Astrocyte (in vitro differentiated cells and primary cell): ENCODE results near the gene PDZD2. TPM values are rescaled to one million over a fixed set of nuclear protein-coding genes. Genes with fewer than 3 reads are reported as not detected.

Source experiments
- DNase-seq: peaks from one replicate; pipeline ENCODE4 v3.0.0-alpha.2; 2010; ENCODE audit warnings: low read depth
- FAIRE-seq: peaks from 2 replicates; lab custom pipeline; 2011; peaks lifted over from hg19 to GRCh38; lab: Jason Lieb, UNC
- H2AFZ ChIP-seq: 2 replicates; pipeline ENCODE4 v1.6.0; 2012; ENCODE audit warnings: low read depth, low read length, inconsistent platforms
- H3K27ac ChIP-seq: 2 replicates; pipeline ENCODE4 v1.5.1; 2011; ENCODE audit warnings: low read depth, low read length, inconsistent platforms
- H3K27me3 ChIP-seq: 2 replicates; pipeline ENCODE4 v1.6.0; 2011; ENCODE audit warnings: low read length, inconsistent platforms; ENCODE audit not compliant: insufficient read depth
- H3K36me3 ChIP-seq: 2 replicates; pipeline ENCODE4 v1.5.1; 2011; ENCODE audit warnings: low read length, inconsistent platforms; ENCODE audit not compliant: insufficient read depth
- H3K4me1 ChIP-seq: 2 replicates; pipeline ENCODE4 v1.5.1; 2011; ENCODE audit warnings: low read length, inconsistent platforms; ENCODE audit not compliant: insufficient read depth
- H3K4me2 ChIP-seq: 2 replicates; pipeline ENCODE4 v1.6.0; 2012; ENCODE audit warnings: low read length, inconsistent platforms
- H3K4me3 ChIP-seq: 2 replicates; pipeline ENCODE4 v1.5.1; 2011; ENCODE audit warnings: low read depth, mild to moderate bottlenecking, low read length, inconsistent platforms; ENCODE audit not compliant: insufficient read depth
- H3K79me2 ChIP-seq: 2 replicates; pipeline ENCODE4 v1.6.0; 2012; ENCODE audit warnings: mild to moderate bottlenecking, low read length, inconsistent platforms; ENCODE audit not compliant: insufficient read depth
- H3K9ac ChIP-seq: 2 replicates; pipeline ENCODE4 v1.6.0; 2012; ENCODE audit warnings: mild to moderate bottlenecking, low read length, inconsistent platforms
- H3K9me3 ChIP-seq: 2 replicates; pipeline ENCODE4 v1.5.1; 2012; ENCODE audit warnings: low read depth, mild to moderate bottlenecking, low read length, inconsistent platforms; ENCODE audit not compliant: insufficient read depth
- H4K20me1 ChIP-seq: 2 replicates; pipeline ENCODE4 v1.6.0; 2012; ENCODE audit warnings: low read length, inconsistent platforms; ENCODE audit not compliant: insufficient read depth
- H3K27ac Mint-ChIP-seq: one replicate; pipeline ENCODE4 v1.8.0; 2021; ENCODE audit warnings: mild to moderate bottlenecking, mixed read lengths; ENCODE audit not compliant: unreplicated experiment
- H3K27me3 Mint-ChIP-seq: one replicate; pipeline ENCODE4 v1.8.0; 2021; ENCODE audit warnings: low read depth, mixed read lengths; ENCODE audit not compliant: unreplicated experiment
- H3K36me3 Mint-ChIP-seq: one replicate; pipeline ENCODE4 v1.8.0; 2021; ENCODE audit warnings: low read depth, mixed read lengths; ENCODE audit not compliant: unreplicated experiment
- H3K4me1 Mint-ChIP-seq: one replicate; pipeline ENCODE4 v1.8.0; 2021; ENCODE audit warnings: low read depth, mixed read lengths; ENCODE audit not compliant: unreplicated experiment
- H3K4me3 Mint-ChIP-seq: one replicate; pipeline ENCODE4 v1.8.0; 2021; ENCODE audit warnings: mild to moderate bottlenecking, moderate library complexity, mixed read lengths; ENCODE audit not compliant: unreplicated experiment
- H3K9me3 Mint-ChIP-seq: one replicate; pipeline ENCODE4 v1.8.0; 2021; ENCODE audit warnings: mild to moderate bottlenecking, mixed read lengths; ENCODE audit not compliant: unreplicated experiment
- CTCF ChIP-seq: IDR thresholded peaks from 2 replicates; pipeline ENCODE4 v1.5.1; 2011; ENCODE audit warnings: low read depth, mild to moderate bottlenecking, inconsistent platforms, low read length, moderate library complexity; ENCODE audit not compliant: insufficient read depth
- EZH2 ChIP-seq: IDR thresholded peaks from 2 replicates; pipeline ENCODE4 v1.6.1; 2012; ENCODE audit warnings: mild to moderate bottlenecking, low read length, inconsistent platforms; ENCODE audit not compliant: insufficient read depth
- total RNA-seq: library from RNA; stranded (reverse); gene quantifications from 2 replicates; pipeline ENCODE4 v1.2.1, GENCODE V29; 2021

The PDZD2 gene
- total RNA-seq, 1 donor from 2014 or later, result 10.3 TPM

GRCh38 chr5:32153723-32154122 is 514.8 kb downstream of the PDZD2 start:
- FAIRE-seq, result no peak

GRCh38 chr5:32155211-32155610 is 516.3 kb downstream of the PDZD2 start:
- Mint-ChIP-seq H3K4me1 (peaks cover 13% of the 10 kb centered on the region), H3K4me3 (no peak overlapping the region), H3K27me3 (no peaks in the 10 kb centered on the region), H3K36me3 (no peaks in the 10 kb centered on the region), H3K27ac (no peak overlapping the region), H3K9me3 (no peaks in the 10 kb centered on the region)
- DNase-seq (no peak), FAIRE-seq (no peak)
- H3K9me3 ChIP-seq, result no peaks in the 10 kb centered on the region
- no peaks in the 10 kb centered on the region for H3K27me3 ChIP-seq
- peaks cover 97% of the 10 kb centered on the region for H4K20me1 ChIP-seq
- H3K79me2 ChIP-seq, result peaks cover 98% of the 10 kb centered on the region
- H3K4me2 ChIP-seq, result no peak overlapping the region
- no peaks in the 10 kb centered on the region for H3K4me1 ChIP-seq
- H3K36me3 ChIP-seq, result no peaks in the 10 kb centered on the region
- H3K4me3 ChIP-seq, result no peak overlapping the region
- TF ChIP-seq EZH2 (no peak), CTCF (no peak)
- no peak overlapping the region for H3K27ac ChIP-seq
- no peak overlapping the region for H2AFZ ChIP-seq
- no peak overlapping the region for H3K9ac ChIP-seq

More at GRCh38 chr5:32153723-32154122, 514.8 kb downstream of the PDZD2 start:
- Histone ChIP-seq H3K4me2 (no peak overlapping the region), H3K79me2 (peaks cover 98% of the 10 kb centered on the region), H4K20me1 (peaks cover 97% of the 10 kb centered on the region), H3K27ac (no peak overlapping the region), H2AFZ (no peak overlapping the region), H3K27me3 (no peaks in the 10 kb centered on the region), H3K9me3 (no peaks in the 10 kb centered on the region), H3K4me1 (no peaks in the 10 kb centered on the region), H3K9ac (no peak overlapping the region), H3K4me3 (no peak overlapping the region), H3K36me3 (no peaks in the 10 kb centered on the region)
- no peaks in the 10 kb centered on the region for H3K27me3 Mint-ChIP-seq
- no peak overlapping the region for H3K27ac Mint-ChIP-seq
- no peaks in the 10 kb centered on the region for H3K9me3 Mint-ChIP-seq
- H3K4me3 Mint-ChIP-seq, result no peak overlapping the region
- no peak for TF ChIP-seq EZH2
- TF ChIP-seq CTCF, result no peak
- DNase-seq, result peak; percentile 32
- H3K36me3 Mint-ChIP-seq, result no peaks in the 10 kb centered on the region
- H3K4me1 Mint-ChIP-seq, result peaks cover 13% of the 10 kb centered on the region

GRCh38 chr5:32156635-32157034 is 517.7 kb downstream of the PDZD2 start:
- no peaks in the 10 kb centered on the region for H3K4me1 ChIP-seq
- H4K20me1 ChIP-seq, result peaks cover 95% of the 10 kb centered on the region
- Mint-ChIP-seq H3K9me3 (no peaks in the 10 kb centered on the region), H3K27ac (no peak overlapping the region), H3K36me3 (no peaks in the 10 kb centered on the region), H3K4me1 (peaks cover 13% of the 10 kb centered on the region), H3K27me3 (no peaks in the 10 kb centered on the region), H3K4me3 (no peak overlapping the region)
- peaks cover 97% of the 10 kb centered on the region for H3K79me2 ChIP-seq
- TF ChIP-seq EZH2 (no peak), CTCF (no peak)
- no peak overlapping the region for H3K4me2 ChIP-seq
- H3K9ac ChIP-seq, result no peak overlapping the region
- no peaks in the 10 kb centered on the region for H3K36me3 ChIP-seq
- no peak overlapping the region for H2AFZ ChIP-seq
- no peak for FAIRE-seq
- no peak overlapping the region for H3K27ac ChIP-seq
- no peaks in the 10 kb centered on the region for H3K27me3 ChIP-seq
- no peak for DNase-seq
- H3K9me3 ChIP-seq, result no peaks in the 10 kb centered on the region
- H3K4me3 ChIP-seq, result no peak overlapping the region
